Cerebellar nuclear complex (tissue), 1 donor: ENCODE results near the gene NOP9.

ENCODE experiments used
- DNase-seq, 2 experiments: peaks; one replicate each; lab custom pipeline; 2025; lab: John Stamatoyannopoulos, UW

NOP9 gene

GRCh38 chr14:24262821-24263733 is 36.6 kb upstream of the NOP9 start, which contains the start of gene TGM1:
Gene TGM1, minus strand, starts transcription at chr14:24263177. Its CDS starts 825 bp downstream, at chr14:24262352.
- DNase-seq, result no peak

DNA sequence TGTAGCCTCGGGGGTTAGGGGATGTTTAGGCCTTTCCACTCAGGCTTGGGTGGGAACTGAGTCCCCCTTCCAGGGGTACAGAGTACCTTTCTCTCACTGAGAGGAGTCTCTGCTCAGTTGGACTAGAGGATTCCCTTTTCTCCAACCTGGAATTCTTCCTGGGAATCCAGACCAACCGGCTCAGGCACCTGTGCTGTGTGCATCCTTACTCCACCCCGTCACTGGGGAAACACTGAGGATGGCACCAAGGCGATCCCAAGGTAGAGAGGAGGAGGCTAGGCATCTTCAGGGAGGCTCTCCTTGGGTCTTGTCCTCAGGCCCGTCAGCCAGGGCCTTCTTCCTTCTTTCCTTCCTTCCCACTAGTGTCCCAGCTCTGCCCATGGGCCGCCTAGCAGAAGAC is 35.8 kb upstream of the NOP9 start:
- no peak for DNase-seq

DNA sequence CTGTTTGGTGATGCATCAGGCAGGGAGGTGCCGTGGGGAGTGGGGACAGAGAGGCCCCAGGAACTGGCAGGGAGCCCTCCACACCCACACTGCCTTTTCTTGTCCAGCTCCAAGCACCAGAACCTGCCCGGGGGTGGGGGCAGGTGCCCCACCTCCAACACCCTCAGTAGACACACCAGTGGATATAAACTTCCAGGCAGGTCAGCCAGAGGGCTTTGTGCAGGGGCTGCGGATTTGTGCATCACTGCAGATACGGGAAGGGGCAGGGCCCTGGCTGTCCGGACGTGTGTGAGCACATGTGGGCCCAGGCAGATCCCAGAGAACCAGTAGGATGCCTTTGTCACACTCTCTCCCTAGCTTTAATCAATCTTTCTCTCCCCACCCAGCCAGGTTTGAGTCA is 35.4 kb upstream of the NOP9 start:
- no peak for DNase-seq

- DNase-seq, result no peak
Observed at GRCh38 chr14:24266344-24267244, 33.1 kb upstream of the NOP9 start.

GRCh38 chr14:24267516-24267915 is 32.1 kb upstream of the NOP9 start:
- no peak for DNase-seq

DNA sequence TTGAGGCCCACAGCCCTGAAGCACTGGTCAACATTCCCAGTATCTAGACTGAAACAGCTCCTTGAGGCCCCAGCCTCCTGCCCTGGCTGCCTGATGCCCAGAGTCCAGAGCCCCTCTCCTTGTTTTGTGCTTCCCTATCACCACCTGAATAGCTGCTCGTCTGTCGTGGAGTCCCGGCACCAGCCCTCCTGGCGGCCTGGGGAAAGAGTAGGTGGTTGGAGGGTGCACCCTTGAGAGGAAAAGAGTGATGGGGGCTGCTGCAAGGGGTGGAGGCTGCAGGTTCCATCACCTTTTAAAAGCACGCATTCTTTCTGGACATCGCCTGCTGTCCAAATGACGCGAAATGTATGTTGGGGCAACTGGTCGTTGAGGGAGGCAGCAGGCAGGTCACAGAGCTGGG is 31.4 kb upstream of the NOP9 start:
- no peak for DNase-seq

- no peak for DNase-seq
Observed at GRCh38 chr14:24269368-24269767, 30.3 kb upstream of the NOP9 start.

DNA sequence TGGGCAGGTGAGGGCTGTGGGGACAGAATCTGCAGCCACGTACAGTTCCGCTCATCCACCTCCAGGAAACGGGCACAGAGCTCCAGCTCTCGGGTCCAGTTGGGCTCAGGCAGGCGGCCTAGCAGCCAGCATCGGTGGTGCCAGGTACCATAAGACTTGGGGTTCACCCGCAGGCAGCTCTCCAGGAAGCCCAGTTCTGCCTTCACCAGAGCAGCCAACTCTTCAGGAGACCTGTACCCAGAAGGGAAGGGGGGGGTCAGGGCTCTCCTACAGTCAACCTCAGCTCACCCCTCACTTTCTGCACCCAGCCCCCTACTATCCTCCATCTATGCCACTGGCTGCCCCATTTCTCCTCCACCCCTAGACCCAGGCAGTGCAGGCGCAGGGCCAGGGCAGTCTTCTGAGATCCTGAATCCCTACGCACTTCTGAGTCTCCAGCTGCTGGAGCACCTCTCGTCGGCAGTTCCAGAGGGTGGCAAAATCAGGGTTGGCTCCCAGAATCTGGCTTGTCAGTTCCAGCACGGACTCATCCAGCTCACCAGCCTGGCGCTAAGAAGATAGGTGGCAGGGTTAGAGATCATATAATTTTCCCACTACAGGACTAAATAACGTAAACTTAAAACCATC is 29.6 kb upstream of the NOP9 start:
- DNase-seq, result no peak

DNA sequence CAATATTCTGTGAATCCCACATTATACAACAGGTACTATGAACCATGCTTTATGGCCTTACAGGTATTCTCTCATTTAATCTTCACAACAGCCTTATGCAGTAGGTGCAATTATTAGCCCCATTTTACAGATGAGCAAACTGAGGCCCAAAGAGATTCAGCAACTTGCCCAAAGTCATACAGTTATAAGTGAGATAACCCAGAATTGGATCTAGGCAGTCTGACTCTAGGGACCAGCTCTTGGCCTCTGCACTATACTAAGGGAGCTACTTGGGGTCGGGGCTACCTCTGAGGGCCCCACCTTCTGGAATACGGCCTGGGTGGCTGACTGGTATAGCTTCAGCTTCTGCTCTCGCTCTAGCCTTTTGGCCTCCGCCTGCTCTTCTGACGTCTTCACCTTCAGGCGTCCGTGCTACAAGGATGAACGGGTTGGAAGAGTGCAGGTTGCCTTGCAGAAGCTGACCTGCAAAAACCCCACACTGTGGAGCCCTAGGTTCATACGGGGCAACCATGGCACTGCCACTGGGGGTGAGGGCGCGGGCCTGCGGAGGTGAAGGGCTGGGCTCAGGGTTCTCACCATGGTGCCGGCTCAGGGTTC is 29.0 kb upstream of the NOP9 start:
- DNase-seq, result no peak

- DNase-seq, result peak in 1 of 2 experiments; percentile 53
Observed at GRCh38 chr14:24271134-24271833, 28.4 kb upstream of the NOP9 start, which contains the start of gene RABGGTA. Gene RABGGTA, minus strand, starts transcription at chr14:24271597. Its CDS starts 482 bp downstream, at chr14:24271115.

GRCh38 chr14:24271834-24272263 is 27.8 kb upstream of the NOP9 start:
- DNase-seq, result no peak

DNA sequence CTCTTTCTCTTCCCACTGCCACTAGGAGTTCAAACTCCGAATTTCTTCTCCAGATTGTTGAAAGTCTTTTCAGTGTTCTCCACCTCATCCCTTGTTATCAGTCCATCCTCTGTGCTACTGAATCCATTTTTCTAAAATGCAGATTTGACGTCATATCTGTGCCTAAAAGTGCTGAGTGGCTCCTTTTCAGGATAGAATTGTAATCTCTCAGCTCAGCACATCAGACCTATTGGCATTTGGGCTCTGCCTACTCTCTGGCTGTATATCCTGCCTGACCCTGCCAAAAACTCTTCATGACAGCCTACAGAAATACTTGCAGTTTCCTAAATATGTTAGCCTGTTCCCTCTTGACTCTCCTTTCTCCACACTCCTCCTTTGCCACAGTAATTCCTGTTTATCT is 27.2 kb upstream of the NOP9 start:
- no peak for DNase-seq

DNA sequence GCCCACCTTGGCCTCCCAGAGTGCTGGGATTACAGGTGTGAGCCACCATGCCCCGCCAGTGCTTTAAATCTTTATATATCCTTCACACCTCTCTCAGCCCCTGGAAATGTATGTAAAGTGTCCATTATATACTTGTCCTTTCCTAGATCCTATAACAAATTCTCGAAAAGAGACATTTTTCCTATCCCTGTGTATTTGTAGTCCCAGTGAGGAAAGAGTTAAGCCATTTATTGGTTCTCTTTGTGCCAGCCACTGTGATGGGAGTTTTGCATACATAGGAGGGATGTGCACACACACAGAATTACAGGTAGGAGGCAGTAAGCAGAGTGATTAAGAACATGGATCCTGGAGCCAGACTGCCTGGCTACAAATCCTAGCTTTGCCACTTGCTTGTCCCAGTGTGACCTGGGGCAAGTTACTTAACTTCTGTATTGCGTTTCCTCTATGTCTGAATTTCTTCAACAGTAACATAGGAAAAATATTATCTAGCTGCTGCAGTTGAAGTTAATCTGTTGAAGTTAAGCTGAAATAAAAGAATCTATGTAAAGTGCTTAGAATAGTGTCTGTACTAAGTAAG is 26.1 kb upstream of the NOP9 start:
- DNase-seq, result no peak

- no peak for DNase-seq
Observed at GRCh38 chr14:24274101-24274543, 25.5 kb upstream of the NOP9 start.

GRCh38 chr14:24277071-24277470 is 22.6 kb upstream of the NOP9 start:
- no peak for DNase-seq

DNA sequence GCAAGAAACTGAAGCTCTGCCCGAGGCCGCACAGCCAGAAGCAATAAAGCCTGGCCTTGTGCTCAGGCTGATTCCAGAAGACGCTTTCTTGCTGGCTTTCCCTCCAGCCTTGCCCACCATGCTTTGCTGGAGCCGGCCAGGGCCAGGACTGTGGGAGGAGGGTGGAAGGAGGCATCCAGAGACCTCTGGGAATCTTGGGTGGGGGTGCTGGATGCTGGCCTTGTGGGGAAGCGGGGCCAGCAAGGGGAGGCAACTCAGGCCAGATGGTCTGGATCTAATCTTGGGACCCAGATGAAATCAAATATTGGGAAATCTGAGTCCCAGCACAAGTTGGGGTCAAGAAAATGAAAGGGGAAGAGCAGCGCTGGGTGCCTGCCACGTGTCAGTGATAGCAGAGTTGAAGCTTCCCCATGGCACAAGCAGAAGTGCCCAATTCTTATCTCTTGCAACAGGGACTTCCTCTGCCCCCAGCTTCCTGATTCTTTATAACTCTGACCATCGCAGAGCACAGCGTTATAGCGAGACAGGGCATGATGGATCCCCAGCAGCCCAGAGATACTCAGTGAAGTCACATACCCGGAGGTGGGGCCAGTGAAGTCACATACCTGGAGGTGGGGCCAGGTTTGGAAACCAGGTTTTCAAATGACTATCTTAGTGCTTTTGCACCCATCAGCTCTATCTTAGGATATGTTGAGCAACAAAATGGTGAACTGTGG is 21.9 kb upstream of the NOP9 start:
- DNase-seq, result no peak

DNA sequence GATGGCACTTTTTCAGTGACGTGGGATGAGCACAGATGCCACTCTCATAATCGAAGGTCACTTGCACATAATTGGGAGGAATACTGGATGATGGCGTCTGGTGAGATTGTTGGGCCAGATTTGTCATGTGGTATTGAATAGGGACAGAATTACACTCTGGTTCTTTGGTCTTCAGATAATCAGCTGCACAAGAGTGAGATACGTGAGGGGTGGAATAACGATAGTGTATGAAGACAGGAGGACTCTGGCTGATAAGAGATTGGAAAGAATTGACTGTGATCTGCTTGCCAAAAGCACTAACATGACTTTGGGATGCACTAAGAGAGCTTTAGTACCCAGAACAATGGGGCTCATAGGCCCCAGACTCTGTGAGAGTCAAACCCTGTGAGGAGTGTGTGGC is 21.2 kb upstream of the NOP9 start:
- no peak for DNase-seq

- DNase-seq, result no peak
Observed at GRCh38 chr14:24279301-24280186, 20.1 kb upstream of the NOP9 start.
